ENCODE measurements around the gene EFNA3.

- TF ChIP-seq CTCF (tag by site-specific recombination; IDR thresholded peaks at IDR 0.05) = no peak
- TF ChIP-seq ZNF629 (tag by site-specific recombination; IDR thresholded peaks at IDR 0.05) = no peak
- no peak for TF ChIP-seq ZNF223 (tag by site-specific recombination; IDR thresholded peaks at IDR 0.05)
- no peak for TF ChIP-seq SCRT1 (tag by site-specific recombination; IDR thresholded peaks at IDR 0.05; ENCODE audit: borderline replicate concordance)
Measured at GRCh38 chr1:155113450-155113980, 34.9 kb downstream of the EFNA3 start.

Measured in HEK293 (cell line).